Subcutaneous adipose tissue (tissue), 4 donors: ENCODE measurements around the gene CDCA8. TPM values are rescaled to one million over a fixed set of nuclear protein-coding genes. Genes with fewer than 3 reads are reported as not detected.

Source experiments
- CTCF ChIP-seq: fragments of 450-650 bp; IDR thresholded peaks from one replicate; pipeline ENCODE4 v1.5.1; 2016; ENCODE audit warnings: low read depth, mild to moderate bottlenecking, control low read depth, antibody characterized with exemption, moderate library complexity
- total RNA-seq, 4 donors: library from RNA; depleted of rRNA; stranded (reverse); fragments of >200 nt; gene quantifications; one replicate each; pipeline ENCODE4 v1.1.0, GENCODE V29; 2016

The CDCA8 gene
- total RNA-seq, 4 donors from 2014 or later: 0.57 to 1.3 (median 0.89) TPM

GRCh38 chr1:37739222-37739621 is 46.9 kb downstream of the CDCA8 start:
- TF ChIP-seq CTCF: no peak

- TF ChIP-seq CTCF: no peak
Measured at GRCh38 chr1:37741130-37741529, 48.8 kb downstream of the CDCA8 start.

GRCh38 chr1:37741662-37742061 is 49.3 kb downstream of the CDCA8 start:
- no peak for TF ChIP-seq CTCF

GRCh38 chr1:37746806-37747205 is 54.5 kb downstream of the CDCA8 start:
- TF ChIP-seq CTCF: no peak

- no peak for TF ChIP-seq CTCF
Measured at GRCh38 chr1:37748565-37748964, 56.2 kb downstream of the CDCA8 start.

GRCh38 chr1:37752213-37752582 is 59.9 kb downstream of the CDCA8 start:
- no peak for TF ChIP-seq CTCF

GRCh38 chr1:37752583-37753471 is 60.5 kb downstream of the CDCA8 start:
- no peak for TF ChIP-seq CTCF
